ENCODE results near the gene TBX10.
"Not testable (repeated sequence)": the region's sequence is repeated elsewhere in the genome, so short reads cannot be mapped to it uniquely, and the experiment has no call there.

Gene TBX10

GRCh38 chr11:67630228-67630942 is 9.2 kb downstream of the TBX10 start:
- peak; percentile 97 for DNase-seq

GRCh38 chr11:67629386-67630227 is 10.0 kb downstream of the TBX10 start, which contains the start of gene NUDT8:
Gene NUDT8, minus strand, starts transcription at chr11:67629937. Its CDS starts 26 bp downstream, at chr11:67629911.
- DNase-seq, result no peak

- DNase-seq, result no peak
Observed at GRCh38 chr11:67628710-67629385, 10.7 kb downstream of the TBX10 start.

DNA sequence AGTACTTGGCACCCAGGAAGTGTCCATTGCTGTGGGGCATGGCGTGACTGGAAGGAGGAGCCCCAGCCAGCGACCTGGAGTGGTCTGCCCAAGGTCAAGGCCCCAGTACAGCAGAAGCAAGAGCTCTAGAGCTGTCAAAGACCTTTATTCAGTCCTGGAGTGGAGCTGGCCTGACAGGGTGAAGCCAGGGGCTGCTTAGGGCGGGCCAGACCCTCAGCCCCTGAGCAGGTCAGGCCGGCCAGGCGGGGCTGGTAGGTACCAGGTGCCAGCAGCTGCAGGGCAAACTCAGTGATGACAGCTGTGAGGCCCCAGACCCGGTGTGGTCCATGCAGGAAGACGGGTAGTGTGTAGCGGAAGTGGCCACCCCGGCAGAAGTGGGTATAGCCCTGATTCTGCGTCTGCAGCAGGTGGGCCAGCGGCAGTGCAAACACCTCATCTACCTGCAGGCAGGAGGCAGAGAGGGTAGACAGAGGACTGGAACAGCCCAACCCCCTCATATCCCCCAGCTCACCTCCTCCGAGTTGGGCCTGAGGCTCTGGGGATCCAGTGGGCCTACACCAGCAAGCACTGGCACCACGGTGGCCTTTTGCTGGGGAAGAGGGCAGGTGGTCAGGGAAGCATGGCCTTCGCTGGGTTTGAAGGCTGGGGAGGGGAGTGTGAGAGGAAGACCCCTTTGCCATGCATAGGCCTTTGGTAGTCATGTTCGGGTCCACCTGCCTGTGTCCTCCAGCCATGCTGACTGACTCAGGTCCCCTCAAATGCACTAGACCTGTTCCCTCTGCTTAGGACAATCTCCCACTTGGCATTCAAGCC is 11.5 kb downstream of the TBX10 start:
- DNase-seq, result no peak

- no peak for DNase-seq
Observed at GRCh38 chr11:67627441-67627811, 12.1 kb downstream of the TBX10 start.

DNA sequence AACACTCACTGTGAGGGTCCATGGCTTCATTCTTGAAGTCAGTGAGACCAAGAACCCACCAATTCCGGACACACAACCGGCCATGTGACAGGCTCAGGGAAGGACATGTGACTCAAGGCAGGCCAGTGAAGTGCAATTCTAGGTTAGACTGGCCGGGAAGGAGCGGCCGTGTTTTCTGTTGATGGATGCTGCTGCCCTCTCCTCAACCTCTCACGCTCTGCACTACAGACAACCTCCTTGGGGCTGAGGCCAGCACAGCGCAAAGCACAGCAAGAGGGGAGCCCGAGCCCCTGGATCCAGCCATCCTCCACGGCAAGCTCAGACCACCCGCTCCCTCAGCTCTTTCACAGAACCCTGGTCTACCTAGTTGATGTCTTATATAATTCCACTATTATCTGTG is 12.6 kb downstream of the TBX10 start:
- DNase-seq, result no peak

GRCh38 chr11:67626131-67626833 is 13.3 kb downstream of the TBX10 start:
- DNase-seq, result not testable (repeated sequence)

DNA sequence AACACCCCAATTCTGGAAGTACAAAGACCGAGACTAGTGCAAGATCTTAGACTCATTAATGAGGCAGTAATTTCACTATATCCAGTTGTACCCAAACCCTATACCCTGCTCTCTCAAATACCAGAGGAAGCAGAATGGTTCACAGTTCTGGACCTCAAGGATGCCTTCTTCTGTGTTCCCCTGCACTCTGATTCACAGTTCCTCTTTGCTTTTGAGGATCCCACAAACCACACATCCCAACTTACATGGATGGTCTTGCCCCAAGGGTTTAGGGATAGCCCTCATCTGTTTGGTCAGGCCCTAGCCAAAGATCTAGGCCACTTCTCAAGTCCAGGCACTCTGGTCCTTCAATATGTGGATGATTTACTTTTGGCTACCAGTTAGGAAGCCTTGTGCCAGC is 15.8 kb downstream of the TBX10 start:
- not testable (repeated sequence) for DNase-seq

- DNase-seq, result not testable (repeated sequence)
Observed at GRCh38 chr11:67622905-67623304, 16.7 kb downstream of the TBX10 start.

GRCh38 chr11:67621928-67622327 is 17.6 kb downstream of the TBX10 start:
- not testable (repeated sequence) for DNase-seq

- DNase-seq, result not testable (repeated sequence)
Observed at GRCh38 chr11:67620621-67621020, 18.9 kb downstream of the TBX10 start.

- not testable (repeated sequence) for DNase-seq
Observed at GRCh38 chr11:67619683-67620618, 19.6 kb downstream of the TBX10 start.

DNA sequence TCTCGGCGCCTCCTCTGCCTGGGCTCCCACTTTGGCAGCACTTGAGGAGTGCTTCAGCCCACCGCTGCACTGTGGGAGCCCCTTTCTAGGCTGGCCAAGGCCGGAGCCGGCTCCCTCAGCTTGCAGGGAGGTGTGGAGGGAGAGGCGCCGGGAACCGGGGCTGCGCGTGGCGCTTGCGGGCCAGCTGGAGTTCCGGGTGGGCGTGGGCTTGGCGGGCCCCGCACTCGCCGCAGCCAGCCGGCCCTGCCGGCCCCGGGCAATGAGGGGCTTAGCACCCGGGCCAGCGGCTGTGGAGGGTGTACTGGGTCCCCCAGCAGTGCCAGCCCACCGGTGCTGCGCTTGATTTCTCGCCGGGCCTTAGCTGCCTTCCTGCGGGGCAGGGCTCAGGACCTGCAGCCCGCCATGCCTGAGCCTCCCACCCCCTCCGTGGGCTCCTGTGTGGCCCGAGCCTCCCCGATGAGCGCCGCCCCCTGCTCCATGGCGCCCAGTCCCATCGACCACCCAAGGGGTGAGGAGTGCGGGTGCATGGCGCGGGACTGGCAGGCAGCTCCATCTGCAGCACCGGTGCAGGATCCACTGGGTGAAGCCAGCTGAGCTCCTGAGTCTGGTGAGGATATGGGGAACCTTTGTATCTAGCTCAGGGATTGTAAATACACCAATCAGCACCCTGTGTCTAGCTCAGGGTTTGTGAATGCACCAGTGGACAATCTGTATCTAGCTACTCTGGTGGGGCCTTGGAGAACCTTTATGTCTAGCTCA is 20.5 kb downstream of the TBX10 start:
- DNase-seq, result not testable (repeated sequence)

DNA sequence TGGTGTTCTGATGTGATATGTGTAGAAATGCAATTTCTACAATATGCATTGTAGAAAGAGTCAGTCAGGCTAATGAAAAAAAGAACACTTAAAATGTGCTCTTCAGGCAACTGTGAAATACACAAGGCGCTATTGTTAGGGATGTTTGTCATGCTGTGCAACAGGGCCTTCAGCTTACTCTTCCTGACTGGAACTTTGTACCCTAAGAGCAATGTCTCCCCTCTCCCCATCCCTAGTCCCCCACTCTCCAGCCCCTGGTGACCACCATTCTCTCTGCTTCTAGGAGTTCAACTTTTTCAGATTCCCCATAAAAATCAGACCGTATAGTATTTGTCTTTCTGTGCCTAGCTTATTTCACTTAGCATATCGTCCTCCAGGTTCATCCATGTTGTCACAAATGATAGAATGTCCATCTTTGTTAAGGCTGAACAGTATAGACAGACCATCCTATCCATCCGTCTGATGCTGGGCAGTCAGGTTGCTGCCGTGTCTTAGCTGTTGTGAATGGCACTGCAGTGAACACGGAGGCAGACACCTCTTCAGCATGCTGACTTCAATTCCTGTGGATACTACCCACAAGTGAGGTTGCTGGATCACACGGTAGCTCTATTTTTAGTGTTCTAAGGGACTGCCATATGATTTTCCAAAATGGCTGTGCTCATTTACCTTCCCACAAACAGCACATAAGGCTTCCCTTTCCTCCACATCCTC is 22.2 kb downstream of the TBX10 start:
- no peak for DNase-seq

- no peak for DNase-seq
Observed at GRCh38 chr11:67616431-67617242, 22.9 kb downstream of the TBX10 start.

GRCh38 chr11:67615728-67616430 is 23.7 kb downstream of the TBX10 start:
- DNase-seq, result no peak

Data from COR-L47 (cell line).